Activated naive CD4-positive, alpha-beta T cell treated with anti-CD3 and anti-CD28 coated beads, Interleukin-2, amount 50 U/mL, for 16 hours (primary cell): ENCODE measurements around the gene PGAM5.
"Not testable (repeated sequence)": the region's sequence is repeated elsewhere in the genome, so short reads cannot be mapped to it uniquely, and the experiment has no call there.

ENCODE experiments used
- DNase-seq: peaks from one replicate; pipeline ENCODE4 v3.0.0-alpha.2; 2020

Gene PGAM5

GRCh38 chr12:132689227-132689626 lies 21.4 kb upstream of the PGAM5 start:
- no peak for DNase-seq

- DNase-seq = no peak
Observed at GRCh38 chr12:132690112-132690511, 20.5 kb upstream of the PGAM5 start.

GRCh38 chr12:132692030-132692429 lies 18.6 kb upstream of the PGAM5 start:
- DNase-seq = not testable (repeated sequence)

GRCh38 chr12:132694888-132695287 lies 15.8 kb upstream of the PGAM5 start:
- DNase-seq = not testable (repeated sequence)

- DNase-seq = no peak
Observed at GRCh38 chr12:132695431-132695830, 15.2 kb upstream of the PGAM5 start.

- DNase-seq = no peak
Observed at GRCh38 chr12:132698341-132698740, 12.3 kb upstream of the PGAM5 start.

- DNase-seq = no peak
Observed at GRCh38 chr12:132700212-132700822, 10.3 kb upstream of the PGAM5 start.

- DNase-seq = no peak
Observed at GRCh38 chr12:132702640-132703039, 8.0 kb upstream of the PGAM5 start.

GRCh38 chr12:132703641-132704040 lies 7.0 kb upstream of the PGAM5 start:
- DNase-seq = no peak

- DNase-seq = no peak
Observed at GRCh38 chr12:132707241-132707640, 3.4 kb upstream of the PGAM5 start.

- DNase-seq = no peak
Observed at GRCh38 chr12:132708150-132708549, 2.5 kb upstream of the PGAM5 start.

GRCh38 chr12:132710043-132710404 lies 618 bp upstream of the PGAM5 start:
- DNase-seq = no peak

GRCh38 chr12:132711080-132711843 lies 620 bp downstream of the PGAM5 start:
- DNase-seq = peak; percentile 35

GRCh38 chr12:132713123-132713522 lies 2.5 kb downstream of the PGAM5 start:
- no peak for DNase-seq

GRCh38 chr12:132715874-132716273 lies 5.2 kb downstream of the PGAM5 start:
- no peak for DNase-seq

GRCh38 chr12:132716356-132716755 lies 5.7 kb downstream of the PGAM5 start:
- DNase-seq = no peak

GRCh38 chr12:132717011-132717410 lies 6.4 kb downstream of the PGAM5 start:
- no peak for DNase-seq

- no peak for DNase-seq
Observed at GRCh38 chr12:132717531-132718387, 7.1 kb downstream of the PGAM5 start.

- DNase-seq = no peak
Observed at GRCh38 chr12:132718644-132719043, 8.0 kb downstream of the PGAM5 start.

GRCh38 chr12:132719141-132719953 lies 8.7 kb downstream of the PGAM5 start:
- no peak for DNase-seq

- DNase-seq = no peak
Observed at GRCh38 chr12:132719954-132720324, 9.3 kb downstream of the PGAM5 start.

- DNase-seq = no peak
Observed at GRCh38 chr12:132720606-132721345, 10.1 kb downstream of the PGAM5 start.
